ENCODE data around the gene PPP1CA.

Gene PPP1CA

DNA sequence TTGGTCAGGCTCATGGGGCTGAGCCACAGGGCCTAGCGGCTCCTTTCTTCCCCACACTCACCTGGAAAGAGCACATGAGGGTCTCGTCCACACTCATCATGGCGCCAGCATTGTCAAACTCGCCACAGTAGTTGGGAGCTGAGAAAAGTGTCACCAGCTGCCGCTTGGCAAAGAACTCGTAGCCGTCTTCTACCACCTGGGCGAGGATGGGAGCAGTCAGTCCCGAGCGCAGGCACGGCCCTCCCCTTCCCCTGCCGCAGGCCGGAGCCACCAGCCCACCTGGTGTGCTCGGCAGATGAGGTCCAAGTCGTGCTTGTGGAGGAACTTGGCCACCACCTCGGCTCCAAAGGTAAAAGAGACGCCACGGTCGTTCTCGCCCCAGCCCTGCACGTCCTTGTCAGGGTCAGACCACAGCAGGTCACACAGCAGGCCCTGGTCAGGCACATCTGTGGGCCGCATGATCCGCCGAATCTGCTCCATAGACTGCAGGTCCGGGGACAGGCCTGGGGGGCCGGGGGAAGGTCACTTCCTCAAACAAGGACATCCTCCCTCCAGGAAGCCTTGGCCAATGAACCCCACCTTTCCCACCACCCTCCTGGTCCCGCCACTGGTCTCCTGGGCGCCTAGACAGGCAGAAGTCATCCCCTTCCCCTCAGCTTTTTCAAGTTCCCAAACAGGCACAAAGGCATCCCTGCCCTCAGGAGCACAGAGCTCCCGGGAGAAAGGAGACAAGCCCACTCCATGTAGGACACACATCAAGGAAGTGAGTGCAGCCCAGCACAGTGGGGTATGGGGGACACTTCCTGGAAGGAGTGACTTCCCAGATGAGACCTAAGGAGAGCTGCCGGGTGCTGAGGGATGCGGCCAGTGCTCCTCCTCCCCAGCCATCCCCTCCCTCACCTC is 2.7 kb downstream of the PPP1CA start:
- Histone ChIP-seq H3K4me1 (no peaks in the 10 kb centered on the region), H3K79me2 (no peaks in the 10 kb centered on the region), H3K27ac (no peak overlapping the region), H3K9ac (no peak overlapping the region), H3K27me3 (ENCODE audit: control insufficient read depth, insufficient read depth, low read length) (no peaks in the 10 kb centered on the region), H3K9me3 (ENCODE audit: control insufficient read depth, low read length) (no peaks in the 10 kb centered on the region), H3K36me3 (ENCODE audit: control insufficient read depth, insufficient read depth, low read length) (no peaks in the 10 kb centered on the region), H3K4me2 (ENCODE audit: low read length) (no peak overlapping the region), H3K4me3 (ENCODE audit: low read depth, low read length) (no peak overlapping the region), H2AFZ (no peak overlapping the region)
- TF ChIP-seq, protein P1, sequence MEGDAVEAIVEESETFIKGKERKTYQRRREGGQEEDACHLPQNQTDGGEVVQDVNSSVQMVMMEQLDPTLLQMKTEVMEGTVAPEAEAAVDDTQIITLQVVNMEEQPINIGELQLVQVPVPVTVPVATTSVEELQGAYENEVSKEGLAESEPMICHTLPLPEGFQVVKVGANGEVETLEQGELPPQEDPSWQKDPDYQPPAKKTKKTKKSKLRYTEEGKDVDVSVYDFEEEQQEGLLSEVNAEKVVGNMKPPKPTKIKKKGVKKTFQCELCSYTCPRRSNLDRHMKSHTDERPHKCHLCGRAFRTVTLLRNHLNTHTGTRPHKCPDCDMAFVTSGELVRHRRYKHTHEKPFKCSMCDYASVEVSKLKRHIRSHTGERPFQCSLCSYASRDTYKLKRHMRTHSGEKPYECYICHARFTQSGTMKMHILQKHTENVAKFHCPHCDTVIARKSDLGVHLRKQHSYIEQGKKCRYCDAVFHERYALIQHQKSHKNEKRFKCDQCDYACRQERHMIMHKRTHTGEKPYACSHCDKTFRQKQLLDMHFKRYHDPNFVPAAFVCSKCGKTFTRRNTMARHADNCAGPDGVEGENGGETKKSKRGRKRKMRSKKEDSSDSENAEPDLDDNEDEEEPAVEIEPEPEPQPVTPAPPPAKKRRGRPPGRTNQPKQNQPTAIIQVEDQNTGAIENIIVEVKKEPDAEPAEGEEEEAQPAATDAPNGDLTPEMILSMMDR (IDR thresholded peaks at IDR 0.05): no peak

- H3K9ac ChIP-seq: no peak overlapping the region
- no peak overlapping the region for H3K4me3 ChIP-seq (ENCODE audit: low read depth, low read length)
- H3K27me3 ChIP-seq (ENCODE audit: control insufficient read depth, insufficient read depth, low read length): no peaks in the 10 kb centered on the region
- no peak overlapping the region for H3K4me2 ChIP-seq (ENCODE audit: low read length)
- H3K79me2 ChIP-seq: no peaks in the 10 kb centered on the region
- TF ChIP-seq, protein P1 (IDR thresholded peaks at IDR 0.05): no peak
- no peak overlapping the region for H2AFZ ChIP-seq
- H3K27ac ChIP-seq: no peak overlapping the region
- H3K9me3 ChIP-seq (ENCODE audit: control insufficient read depth, low read length): no peaks in the 10 kb centered on the region
- H3K36me3 ChIP-seq (ENCODE audit: control insufficient read depth, insufficient read depth, low read length): no peaks in the 10 kb centered on the region
- no peaks in the 10 kb centered on the region for H3K4me1 ChIP-seq
Observed at GRCh38 chr11:67397986-67398660, 3.5 kb downstream of the PPP1CA start.

GRCh38 chr11:67397536-67397935 is 4.1 kb downstream of the PPP1CA start:
- Histone ChIP-seq H3K4me3 (ENCODE audit: low read depth, low read length) (no peak overlapping the region), H3K79me2 (no peaks in the 10 kb centered on the region), H3K9ac (no peak overlapping the region), H3K4me2 (ENCODE audit: low read length) (no peak overlapping the region), H3K9me3 (ENCODE audit: control insufficient read depth, low read length) (no peaks in the 10 kb centered on the region), H3K36me3 (ENCODE audit: control insufficient read depth, insufficient read depth, low read length) (no peaks in the 10 kb centered on the region), H3K27me3 (ENCODE audit: control insufficient read depth, insufficient read depth, low read length) (no peaks in the 10 kb centered on the region), H3K27ac (no peak overlapping the region), H3K4me1 (no peaks in the 10 kb centered on the region), H2AFZ (no peak overlapping the region)
- TF ChIP-seq, protein P1 (IDR thresholded peaks at IDR 0.05): no peak

GRCh38 chr11:67396587-67397389 is 4.9 kb downstream of the PPP1CA start:
- no peak overlapping the region for H3K9ac ChIP-seq
- no peak overlapping the region for H3K4me2 ChIP-seq (ENCODE audit: low read length)
- H3K79me2 ChIP-seq: no peaks in the 10 kb centered on the region
- H3K4me1 ChIP-seq: no peaks in the 10 kb centered on the region
- H3K27ac ChIP-seq: no peak overlapping the region
- TF ChIP-seq, protein P1 (IDR thresholded peaks at IDR 0.05): no peak
- H3K36me3 ChIP-seq (ENCODE audit: control insufficient read depth, insufficient read depth, low read length): no peaks in the 10 kb centered on the region
- H3K9me3 ChIP-seq (ENCODE audit: control insufficient read depth, low read length): no peaks in the 10 kb centered on the region
- H3K4me3 ChIP-seq (ENCODE audit: low read depth, low read length): no peak overlapping the region
- no peaks in the 10 kb centered on the region for H3K27me3 ChIP-seq (ENCODE audit: control insufficient read depth, insufficient read depth, low read length)
- no peak overlapping the region for H2AFZ ChIP-seq

Data from parathyroid adenoma (tissue), 2 donors.